ENCODE data around the gene COPZ1.
"Not testable (repeated sequence)": the region's sequence is repeated elsewhere in the genome, so short reads cannot be mapped to it uniquely, and the experiment has no call there.

COPZ1 gene

DNA sequence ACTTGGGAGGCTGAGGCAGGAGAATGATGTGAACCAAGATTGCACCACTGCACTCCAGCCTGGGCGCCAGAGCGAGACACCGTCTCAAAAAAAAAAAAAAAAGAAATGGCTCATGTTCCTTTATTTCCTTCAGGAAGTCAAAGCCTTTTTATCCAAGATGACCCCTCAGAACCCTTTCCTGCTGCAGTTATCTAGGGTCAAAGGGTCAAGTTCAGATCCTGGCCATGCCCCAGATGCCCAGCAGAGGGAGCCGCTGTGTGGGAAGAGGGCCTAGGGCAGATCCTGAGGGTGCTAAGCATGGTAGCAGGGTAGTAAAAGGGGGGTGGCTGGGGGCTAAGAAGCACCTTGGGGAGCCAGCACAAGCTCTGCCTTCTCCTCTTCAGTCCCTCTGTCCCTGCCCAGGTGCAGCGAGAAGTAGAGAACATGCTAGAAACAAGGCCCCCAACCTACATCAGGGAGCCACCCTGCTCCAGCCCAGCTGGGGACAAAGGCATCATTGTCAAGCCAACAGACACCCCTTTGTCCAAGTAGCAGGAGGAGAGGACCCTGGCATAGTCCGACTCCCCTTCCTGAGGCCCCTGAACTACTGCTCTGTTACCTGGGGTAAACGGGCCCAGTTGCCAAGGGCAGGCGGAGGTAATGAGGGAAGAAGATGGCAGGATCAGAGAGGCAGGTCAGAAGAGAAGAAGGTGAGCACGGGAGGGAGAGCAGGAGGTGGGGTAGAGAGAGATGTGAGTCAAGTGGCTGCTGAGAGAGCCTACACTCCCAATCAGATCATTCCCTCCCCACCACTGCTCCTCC lies 30.6 kb upstream of the COPZ1 start:
- peak in 37 of 51 donors; percentile 18 to 82 (median 56) for DNase-seq

- no peak for DNase-seq
Observed at GRCh38 chr12:54294953-54295566, 29.9 kb upstream of the COPZ1 start.

DNA sequence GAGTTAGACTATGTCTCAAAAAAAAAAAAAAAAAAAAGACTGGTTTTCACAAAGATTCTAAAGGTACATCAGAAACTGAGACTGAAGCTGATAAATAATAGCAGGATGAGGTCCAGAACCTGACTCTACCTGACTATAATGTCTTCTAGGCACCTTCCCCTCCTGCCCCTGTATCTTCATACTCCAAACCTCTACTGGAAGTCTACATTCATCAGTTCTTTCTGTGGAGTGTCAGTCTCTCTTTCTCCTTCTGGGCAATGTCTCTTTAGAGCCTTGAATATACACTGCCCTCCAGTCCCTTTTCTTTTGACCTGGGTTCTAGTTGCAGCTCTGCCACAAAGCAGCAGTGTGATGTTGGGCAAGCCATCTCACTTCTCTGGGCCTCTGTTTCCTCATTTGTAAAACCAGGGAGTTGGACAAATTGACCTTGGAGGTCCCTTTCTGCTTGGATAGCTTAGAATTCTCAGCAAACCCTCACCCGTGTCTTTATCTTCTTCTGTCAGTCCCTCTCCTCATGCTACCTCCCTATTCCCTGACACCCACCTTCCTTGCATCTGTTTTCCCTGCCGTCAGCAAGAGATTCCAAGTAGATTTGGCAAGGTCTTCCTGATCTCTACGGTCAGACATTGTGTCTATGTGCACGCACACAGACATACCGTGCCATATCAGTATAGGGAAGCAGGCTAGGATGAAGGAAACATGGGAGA lies 28.4 kb upstream of the COPZ1 start:
- DNase-seq = no peak

DNA sequence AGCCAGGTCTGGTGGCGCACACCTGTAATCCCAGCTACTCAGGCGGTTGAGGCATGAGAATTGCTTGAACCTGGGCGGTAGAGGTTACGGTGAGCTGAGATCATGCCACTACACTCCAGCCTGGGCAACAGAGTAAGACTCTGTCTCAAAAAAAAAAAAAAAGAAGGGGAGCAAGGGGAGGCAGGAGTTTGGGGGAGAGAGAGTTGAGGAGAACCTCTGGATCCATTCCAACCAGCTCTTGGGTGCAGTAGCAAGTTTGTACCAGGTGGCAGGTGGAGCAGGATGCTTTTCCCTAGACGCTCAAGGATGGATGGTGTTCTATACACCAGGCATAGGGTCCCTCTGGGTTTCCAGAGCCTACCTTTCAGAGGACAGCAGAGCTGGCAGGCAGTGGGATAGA lies 26.0 kb upstream of the COPZ1 start:
- no peak for DNase-seq

DNA sequence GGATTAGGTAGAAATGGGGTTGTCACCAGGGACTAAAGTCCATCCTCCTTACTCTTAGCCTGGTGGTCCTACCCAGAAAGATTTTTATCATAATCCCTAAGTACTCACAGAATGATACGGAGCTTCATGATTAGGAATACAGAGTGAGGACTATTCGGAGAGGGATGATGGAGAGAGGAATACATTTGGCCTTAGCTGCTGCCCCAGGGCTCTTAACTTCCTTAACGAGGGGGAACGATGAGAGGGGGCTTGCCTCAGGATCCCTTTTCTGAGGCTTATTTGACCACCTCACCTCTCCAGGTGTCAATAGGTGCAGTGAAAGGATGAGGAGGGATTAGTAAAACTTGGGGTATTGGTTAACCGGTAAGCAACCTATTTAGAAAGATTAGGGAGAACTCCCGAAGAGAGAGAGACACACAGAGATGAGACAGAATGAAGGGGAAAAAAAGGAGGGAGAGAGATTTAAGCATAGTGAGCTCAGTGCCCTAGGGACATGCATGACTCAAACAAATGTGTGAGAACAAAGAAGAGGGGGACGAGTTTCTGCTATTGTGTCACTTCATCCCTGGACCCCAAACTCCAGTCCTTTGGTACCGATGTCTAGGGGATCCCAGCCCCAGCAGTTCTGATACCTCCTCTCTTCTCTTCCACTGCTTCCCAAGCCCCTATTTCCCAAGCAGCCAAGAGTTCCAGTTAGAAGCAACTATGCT lies 25.3 kb upstream of the COPZ1 start:
- no peak for DNase-seq

DNA sequence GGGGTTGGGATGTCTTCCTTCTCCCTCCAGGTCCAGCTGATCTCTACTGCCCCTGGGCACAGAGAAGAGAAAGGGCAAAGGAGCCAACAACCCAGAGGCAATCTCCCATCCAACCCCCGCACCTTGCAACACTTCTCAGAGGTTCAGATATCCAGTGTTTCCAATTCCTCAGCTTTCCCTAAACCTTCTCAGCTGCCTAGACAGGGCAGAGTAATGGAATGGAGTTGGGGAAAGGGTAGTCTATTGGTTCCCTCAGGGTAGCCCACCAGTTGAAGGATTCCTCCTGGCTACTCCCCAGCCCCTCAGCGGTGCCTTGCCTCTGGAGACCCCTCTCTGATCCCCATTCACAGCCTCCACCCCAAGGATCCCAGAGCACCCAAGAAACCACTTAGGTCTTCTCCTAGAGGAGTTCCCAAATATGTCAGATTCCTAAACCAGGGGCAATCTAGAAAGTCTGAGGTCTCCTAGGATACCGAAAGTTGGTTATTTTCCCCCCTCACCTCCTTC lies 24.7 kb upstream of the COPZ1 start:
- DNase-seq = no peak

GRCh38 chr12:54300732-54301427 lies 24.1 kb upstream of the COPZ1 start, which contains the start of gene NFE2:
Gene NFE2 (minus strand): TSS chr12:54301015. CDS start chr12:54295248, 5,767 bp downstream.
- peak in 15 of 51 donors; percentile 7 to 37 (median 25) for DNase-seq

GRCh38 chr12:54301428-54302048 lies 23.4 kb upstream of the COPZ1 start:
- DNase-seq = no peak

GRCh38 chr12:54303640-54304039 lies 21.3 kb upstream of the COPZ1 start:
- DNase-seq = no peak

GRCh38 chr12:54304187-54304810 lies 20.6 kb upstream of the COPZ1 start:
- DNase-seq = peak in 3 of 51 donors; percentile 7 to 37 (median 13)

GRCh38 chr12:54306925-54307741 lies 17.8 kb upstream of the COPZ1 start:
- no peak for DNase-seq

DNA sequence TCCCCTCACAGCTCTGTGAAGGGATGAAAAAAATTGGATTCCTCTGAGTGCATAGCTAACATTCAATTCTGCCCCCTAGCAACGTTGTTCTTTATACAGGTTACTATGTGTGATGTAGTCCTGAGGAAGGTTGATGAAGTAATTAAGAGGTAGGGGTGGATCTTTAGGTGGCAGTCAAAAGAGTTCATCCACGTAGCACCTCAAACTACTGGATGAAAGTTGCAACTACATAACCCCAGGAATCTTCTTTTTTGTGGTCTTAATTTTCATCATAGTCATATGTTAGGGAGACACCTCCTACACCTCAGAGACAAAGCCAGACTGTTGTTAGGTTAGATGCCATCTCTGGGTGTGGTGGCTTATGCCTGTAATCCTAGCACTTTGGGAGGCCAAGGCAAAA lies 13.9 kb upstream of the COPZ1 start:
- DNase-seq = no peak

DNA sequence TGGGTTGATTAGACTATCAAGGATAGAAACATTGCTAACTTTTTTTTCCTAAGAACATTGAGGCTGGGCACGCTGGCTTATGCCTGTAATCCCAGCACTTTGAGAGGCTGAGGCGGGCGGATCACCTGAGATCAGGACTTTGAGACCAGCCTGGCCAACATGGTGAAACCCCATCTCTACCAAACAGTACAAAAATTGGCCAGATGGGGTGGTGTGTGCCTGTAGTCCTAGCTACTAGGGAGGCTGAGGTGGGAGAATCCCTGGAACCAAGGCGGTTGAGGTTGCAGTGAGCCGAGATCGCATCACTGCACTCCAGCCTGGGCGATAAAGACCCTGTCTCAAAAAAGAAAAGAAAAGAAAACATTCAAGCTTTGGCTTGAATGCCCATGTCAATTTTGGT lies 12.6 kb upstream of the COPZ1 start:
- not testable (repeated sequence) for DNase-seq

DNA sequence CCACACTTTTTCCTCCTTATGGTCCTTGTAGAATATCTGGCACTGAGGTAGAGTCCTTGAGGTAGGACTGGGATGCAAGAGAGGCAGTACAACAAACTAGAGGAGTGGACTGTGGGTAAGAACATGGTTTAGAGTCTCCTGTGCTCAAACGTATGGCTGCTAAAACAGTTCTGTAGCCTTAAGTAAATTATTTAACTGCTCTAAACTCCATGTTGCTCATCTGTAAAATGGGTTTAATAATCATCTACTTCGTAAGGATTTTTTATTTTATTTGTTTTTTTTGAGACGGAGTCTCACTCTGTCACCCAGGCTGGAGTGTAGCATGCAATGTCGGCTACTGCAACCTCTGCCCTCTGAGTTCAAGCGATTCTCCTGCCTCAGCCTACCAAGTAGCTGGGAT lies 3.6 kb upstream of the COPZ1 start:
- no peak for DNase-seq

DNA sequence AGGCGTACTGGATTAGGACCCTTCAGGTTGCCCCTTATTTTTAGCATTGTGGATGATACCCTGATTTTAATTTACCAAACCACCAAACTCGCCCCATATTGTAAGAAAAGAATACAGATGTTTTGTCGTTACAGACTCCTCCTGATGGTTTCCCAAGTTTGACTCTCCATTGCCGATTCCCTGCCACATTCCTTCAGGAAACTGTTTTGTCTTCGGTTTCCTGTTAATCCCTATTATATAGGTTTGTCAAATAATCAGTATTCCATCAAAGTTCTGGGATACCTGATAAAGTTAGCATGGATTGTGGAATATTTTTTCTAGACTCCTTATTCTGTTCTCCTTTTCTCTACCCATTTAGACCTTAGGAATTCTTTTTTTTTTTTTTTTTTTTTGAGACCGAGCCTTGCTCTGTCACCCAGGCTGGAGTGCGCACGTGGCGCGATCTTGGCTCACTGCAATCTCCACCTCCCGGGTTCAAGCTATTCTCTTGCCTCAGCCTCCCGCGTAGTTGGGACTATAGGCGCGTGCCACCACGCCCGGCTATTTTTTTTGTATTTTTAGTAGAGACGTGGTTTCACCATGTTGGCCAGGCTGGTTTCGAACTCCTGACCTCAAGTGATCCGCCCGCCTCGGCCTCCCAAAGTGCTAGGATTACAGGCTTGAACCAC lies 645 bp downstream of the COPZ1 start:
- DNase-seq = not testable (repeated sequence)

- no peak for DNase-seq
Observed at GRCh38 chr12:54328595-54329337, 3.8 kb downstream of the COPZ1 start.

DNA sequence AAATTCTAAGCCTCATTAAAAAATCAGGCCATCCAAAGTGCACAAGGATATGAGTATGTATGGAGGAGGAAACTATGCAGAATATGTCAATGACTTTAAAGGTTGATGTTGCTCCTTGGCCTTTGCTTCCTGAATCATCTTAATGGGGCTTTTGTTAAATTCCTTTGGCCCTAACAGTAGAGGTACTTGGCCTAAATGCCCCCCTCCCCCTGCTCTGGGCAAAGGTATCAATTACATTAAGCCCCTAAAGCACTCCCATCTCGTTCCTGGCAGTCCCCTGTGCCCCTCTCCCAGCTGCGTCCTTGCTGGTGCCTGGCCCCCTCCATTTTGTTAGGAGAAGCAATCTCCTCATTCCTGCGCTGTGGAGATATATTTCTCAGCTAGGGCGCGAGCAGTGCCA lies 4.8 kb downstream of the COPZ1 start:
- DNase-seq = no peak

GRCh38 chr12:54330442-54330841 lies 5.5 kb downstream of the COPZ1 start:
- no peak for DNase-seq

Data from hypothalamus (tissue), 51 donors.